Stimulated activated CD8-positive, alpha-beta memory T cell treated with anti-CD3 and anti-CD28 coated beads, Interleukin-12 subunit alpha, Interleukin-12 subunit beta, amount 100 ng/mL, for 4 hours (primary cell): ENCODE measurements around the gene ATP6V0D1.
A peak's percentile ranks its signal among the peaks of the same experiment; 100 is the strongest.
"Not testable (repeated sequence)": the region's sequence is repeated elsewhere in the genome, so short reads cannot be mapped to it uniquely, and the experiment has no call there.

ENCODE experiments used
- DNase-seq: peaks from one replicate; pipeline ENCODE4 v3.0.0-alpha.2; 2020; ENCODE audit warnings: low read depth

Gene ATP6V0D1

GRCh38 chr16:67429053-67429798, 51.7 kb downstream of the ATP6V0D1 start:
- DNase-seq = no peak

DNA sequence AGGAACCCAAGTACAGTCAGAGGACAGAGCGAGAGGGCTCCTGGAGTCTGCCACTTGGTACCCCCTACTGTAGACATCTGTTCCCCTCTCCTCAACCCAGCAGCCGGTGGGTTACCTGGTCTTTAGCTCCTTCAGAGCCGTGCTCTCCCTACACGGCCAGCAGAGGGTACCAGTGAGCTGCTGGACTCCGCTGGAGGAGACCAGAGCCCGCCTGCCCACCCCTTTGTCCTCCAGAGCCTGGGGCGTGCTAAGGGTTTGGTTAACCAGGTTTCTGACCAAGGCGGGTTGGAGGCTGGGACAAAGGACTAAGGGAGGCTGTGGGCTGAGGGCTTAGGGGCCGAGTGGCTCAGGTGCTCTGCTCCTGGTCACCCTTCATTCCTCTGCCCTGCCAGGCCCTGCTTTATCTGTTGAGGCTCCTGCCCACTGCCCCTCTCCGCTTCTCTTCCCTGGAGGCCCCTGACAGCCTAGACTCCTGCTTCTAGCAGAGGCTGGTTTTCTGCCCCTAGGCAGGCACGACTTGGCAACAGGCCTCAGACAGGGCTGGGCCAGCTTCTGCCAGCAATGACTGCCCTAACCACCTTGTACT, 52.7 kb downstream of the ATP6V0D1 start:
- no peak for DNase-seq

DNA sequence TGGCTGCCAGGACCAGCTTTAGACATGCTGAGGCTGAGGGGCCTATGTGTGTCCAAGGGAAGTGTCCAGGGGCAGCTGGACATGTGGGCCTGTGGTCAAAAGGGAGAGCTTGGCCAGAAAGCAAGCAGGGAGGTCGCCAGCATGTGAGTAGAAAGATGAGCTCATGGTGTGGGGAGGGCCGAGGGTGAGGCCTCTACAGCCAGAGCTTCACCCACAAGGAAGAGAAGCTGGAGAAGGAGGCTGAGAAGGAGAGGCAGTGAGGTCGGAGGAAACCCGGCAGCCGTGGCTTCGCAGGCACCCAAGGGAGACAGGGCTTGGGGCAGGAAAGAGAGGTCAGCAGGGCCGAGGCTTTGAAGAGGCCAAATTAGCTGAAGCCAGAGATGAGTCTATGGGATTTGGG, 54.0 kb downstream of the ATP6V0D1 start:
- no peak for DNase-seq

DNA sequence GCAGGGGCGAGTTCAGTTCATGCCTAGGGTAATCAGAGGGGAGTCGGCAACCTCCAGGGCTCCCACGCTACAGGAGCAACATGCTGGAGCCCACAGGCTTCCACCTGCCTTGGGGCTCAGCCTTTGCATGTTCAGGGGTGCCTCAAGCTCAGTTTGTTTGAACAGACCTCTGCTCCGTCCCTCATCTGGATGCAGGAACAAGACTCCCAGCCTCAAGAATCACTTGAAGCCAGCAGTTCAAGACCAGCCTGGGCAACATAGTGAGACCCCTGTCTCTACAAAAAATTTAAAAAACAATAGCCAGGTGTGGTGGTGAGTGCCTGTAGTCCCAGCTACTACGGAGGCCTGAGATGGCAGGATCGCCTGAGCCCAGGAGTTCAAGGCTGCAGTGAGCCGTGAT, 54.9 kb downstream of the ATP6V0D1 start:
- DNase-seq = no peak

GRCh38 chr16:67425580-67425979, 55.4 kb downstream of the ATP6V0D1 start:
- no peak for DNase-seq

GRCh38 chr16:67425061-67425460, 55.9 kb downstream of the ATP6V0D1 start:
- DNase-seq = no peak

GRCh38 chr16:67424261-67424615, 56.7 kb downstream of the ATP6V0D1 start:
- DNase-seq = no peak

DNA sequence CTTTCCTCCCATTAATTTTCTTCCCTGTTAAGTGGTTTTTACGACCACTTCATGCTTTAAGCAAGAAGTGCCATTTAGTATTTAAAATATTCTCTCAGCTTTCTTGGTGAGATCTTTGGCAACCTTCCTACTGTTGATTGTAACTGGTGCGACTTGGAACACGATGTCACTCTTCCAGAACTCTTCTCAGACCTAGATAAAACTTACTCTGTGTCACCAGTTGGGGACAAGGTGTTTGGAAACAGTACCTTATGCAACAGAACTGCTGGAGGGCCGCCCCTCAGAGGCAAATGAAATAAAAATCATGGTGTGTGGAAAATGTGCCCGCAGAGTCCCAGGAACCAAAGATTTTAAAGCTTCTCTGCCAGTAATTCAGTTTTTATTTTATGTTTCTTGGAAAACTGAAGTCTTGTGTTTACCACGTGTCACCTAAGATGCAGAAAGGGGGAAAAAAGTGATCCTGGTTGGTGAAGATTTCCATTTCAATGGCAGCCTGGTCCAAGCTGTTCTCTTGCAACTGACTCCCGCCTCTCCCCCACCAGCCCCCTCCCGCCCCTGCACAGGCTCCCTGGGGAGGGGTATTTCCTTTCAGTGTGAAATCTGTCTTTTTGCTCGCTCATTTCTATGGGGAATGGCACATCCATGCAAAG, 57.2 kb downstream of the ATP6V0D1 start:
- DNase-seq = no peak

GRCh38 chr16:67423015-67423414, 57.9 kb downstream of the ATP6V0D1 start:
- no peak for DNase-seq

DNA sequence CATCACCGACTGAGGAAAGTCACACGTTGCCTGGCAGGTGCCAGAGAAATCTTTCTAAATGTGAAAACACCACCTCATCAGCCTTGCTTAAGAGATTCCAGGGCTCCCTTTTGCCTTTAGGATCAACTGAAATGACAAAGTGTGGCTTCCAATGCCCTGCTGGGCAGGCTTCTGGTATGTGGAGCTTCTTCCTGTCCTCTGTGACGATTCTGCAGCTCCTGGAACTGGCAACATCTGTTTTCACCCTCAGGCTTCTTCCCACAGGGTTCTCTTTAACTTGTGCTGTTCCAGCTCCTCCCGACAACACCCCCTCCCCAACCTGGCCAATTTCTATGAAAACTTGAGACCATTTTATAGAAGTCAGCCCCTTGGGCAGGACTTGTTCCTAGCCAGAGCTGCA, 59.9 kb downstream of the ATP6V0D1 start:
- no peak for DNase-seq

GRCh38 chr16:67419931-67420330, 61.0 kb downstream of the ATP6V0D1 start:
- DNase-seq = no peak

DNA sequence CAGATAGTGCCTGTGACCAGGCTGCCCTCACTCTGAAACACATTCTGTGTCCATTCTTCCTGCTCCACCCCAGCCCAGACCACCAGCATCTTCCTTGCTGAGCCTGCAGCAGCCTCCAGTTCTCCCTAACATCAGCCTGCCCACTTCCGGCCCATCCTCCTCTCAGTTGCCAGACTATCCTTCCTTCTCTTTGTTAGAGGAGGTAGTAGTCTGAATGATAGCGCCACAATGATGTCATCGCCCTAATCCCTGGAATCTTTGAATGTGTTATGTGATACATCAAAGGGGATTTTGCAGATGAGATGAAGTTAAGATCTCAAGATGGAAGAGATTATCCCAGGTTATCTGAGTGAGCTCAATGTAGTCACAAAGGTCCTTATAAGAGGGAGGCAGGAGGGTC, 61.5 kb downstream of the ATP6V0D1 start:
- no peak for DNase-seq

- DNase-seq = no peak
Measured at GRCh38 chr16:67417333-67418061, 63.5 kb downstream of the ATP6V0D1 start.

DNA sequence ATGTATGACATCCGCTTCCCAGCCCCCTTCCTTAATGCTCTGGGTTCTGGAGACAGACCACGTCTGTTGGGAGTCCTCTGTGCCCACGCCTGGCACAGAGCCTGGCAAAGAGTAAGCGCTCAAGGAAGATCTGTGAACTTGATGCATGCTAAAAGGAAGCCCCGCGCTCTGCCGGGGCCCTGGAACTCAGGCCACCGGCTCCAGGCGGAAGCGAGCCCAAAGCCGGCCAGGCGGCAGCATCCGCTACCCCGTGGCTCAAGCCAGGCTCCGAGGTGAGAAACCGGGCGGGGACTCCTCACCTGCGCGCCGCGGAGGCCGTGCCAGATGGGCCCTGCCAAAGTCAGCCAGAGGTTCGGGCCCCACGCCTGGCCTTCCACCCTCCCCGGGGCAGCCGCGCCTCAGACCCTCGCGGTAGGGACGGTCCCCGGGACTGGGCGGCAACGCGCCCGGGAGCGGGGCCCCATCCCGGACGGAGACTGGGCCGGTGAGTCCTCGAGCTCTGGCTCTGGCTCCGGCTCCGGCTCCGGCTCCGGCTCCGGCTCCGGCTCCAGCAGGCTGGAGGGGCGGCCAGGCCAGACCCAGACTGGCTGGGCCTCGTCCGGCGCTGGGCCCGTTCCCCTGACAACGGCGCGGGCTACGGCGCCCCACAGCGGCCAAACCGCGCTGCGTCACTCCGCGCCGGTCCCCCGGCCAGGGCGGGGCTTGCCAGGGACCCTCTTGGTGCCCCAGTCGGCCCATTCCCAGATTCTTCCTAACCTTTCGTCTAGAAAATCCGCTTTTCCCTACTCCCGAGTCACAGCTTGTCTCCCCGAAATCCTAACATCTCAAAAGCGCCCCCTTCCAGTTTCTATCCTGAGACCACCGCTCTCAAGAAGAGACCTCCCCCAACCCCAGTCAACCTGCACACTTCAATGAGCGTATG, 64.8 kb downstream of the ATP6V0D1 start, which contains the start of gene ZDHHC1:
Gene ZDHHC1 (minus strand): TSS at position 606 of the 922 bp plus-strand sequence. CDS start 8,702 bp downstream, outside the sequence.
- peak; percentile 24 for DNase-seq

DNA sequence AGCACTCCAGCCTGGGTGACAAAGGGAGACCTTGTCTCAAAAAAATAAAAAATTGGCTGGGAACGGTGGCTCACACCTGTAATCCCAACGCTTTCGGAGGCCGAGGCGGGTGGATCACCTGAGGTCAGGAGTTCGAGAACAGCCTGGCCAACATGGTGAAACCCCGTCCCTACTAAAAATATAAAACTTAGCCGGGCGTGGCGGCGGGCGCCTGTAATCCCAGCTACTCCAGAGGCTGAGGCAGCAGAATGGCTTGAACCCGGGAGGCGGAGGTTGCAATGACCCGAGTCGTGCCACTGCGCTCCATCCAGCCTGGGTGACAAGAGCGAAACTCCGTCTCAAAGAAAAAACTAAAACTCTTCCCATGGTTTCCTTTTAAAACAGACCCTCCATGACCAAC, 65.5 kb downstream of the ATP6V0D1 start:
- DNase-seq = not testable (repeated sequence)

DNA sequence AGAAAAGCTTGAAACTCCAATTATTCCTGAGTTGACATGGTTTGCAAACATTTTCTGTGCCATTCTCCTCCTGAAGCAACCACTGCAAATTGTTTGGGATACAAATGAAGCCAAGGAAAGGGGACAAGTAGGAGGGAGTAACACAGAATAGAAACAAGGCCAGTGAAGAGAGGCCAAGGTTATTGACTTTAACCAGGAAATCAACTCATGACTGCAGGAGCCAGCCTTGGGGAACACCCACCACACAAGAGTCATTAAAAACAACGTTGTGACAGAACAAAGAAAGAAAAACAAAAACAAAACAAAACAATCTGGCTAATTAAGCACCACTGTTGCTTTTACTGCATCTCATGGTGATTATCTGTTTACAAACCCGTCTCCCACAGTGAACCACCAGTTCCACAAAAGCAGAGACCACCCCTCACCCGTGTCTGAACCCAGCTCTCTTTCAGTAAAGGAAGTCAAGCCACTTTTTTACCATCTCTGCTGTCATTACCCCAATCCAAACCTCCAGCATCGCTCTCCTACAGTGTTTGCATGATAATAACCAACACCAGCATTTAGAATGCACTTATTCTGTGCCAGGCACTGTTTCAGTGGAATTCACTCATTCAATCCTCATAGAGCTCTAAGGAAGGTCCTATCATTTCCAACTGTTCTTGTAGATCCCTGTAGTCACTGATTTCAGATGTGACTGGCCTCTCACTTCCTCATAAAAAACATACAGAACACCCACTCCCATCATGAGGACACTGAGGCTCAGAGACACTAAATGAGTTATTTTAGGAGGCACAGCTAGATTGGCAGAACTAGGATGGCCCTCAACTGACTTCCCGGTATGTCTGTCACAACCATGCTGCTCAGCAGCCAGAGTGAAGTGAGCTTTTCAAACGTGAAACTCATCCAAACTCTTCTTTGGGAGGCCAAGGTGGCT, 66.7 kb downstream of the ATP6V0D1 start:
- no peak for DNase-seq

DNA sequence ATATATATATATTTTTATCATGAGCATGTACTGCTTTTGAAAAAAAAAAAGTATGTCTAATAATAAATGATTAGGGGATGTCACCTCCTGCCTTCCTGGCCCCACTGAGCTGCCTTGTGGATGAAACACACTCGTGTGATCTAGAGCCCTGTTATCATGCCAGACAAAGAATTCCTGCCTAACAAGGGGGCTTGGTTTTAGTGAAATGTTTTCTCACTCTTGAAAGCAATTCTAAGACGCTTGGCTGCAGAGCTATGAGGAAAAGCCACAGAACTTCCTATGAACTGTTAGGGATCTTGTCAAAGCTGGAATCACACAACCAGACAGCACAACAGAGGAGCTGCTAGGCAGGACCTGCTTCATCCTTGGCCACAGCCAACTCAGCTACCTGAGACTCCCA, 68.7 kb downstream of the ATP6V0D1 start:
- no peak for DNase-seq

DNA sequence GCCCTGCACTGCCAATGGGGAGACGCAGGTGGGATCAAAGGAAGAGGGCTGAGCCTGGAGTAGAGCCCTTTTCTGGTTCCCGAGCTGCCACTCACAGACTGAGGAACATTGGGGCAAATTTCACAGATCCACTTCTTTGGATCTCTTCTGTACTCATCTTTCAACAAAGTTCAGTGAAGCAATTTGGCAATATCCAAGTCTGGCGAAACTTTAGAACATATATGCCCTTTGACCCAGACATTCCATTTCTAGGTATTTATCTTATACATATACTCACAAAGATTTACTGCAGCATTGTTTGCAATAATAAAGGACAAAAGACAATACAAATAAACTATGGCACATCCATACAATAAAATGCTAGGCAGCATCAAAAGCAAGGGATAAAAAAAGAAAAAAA, 69.6 kb downstream of the ATP6V0D1 start:
- DNase-seq = no peak

GRCh38 chr16:67409631-67410030, 71.3 kb downstream of the ATP6V0D1 start:
- DNase-seq = no peak

DNA sequence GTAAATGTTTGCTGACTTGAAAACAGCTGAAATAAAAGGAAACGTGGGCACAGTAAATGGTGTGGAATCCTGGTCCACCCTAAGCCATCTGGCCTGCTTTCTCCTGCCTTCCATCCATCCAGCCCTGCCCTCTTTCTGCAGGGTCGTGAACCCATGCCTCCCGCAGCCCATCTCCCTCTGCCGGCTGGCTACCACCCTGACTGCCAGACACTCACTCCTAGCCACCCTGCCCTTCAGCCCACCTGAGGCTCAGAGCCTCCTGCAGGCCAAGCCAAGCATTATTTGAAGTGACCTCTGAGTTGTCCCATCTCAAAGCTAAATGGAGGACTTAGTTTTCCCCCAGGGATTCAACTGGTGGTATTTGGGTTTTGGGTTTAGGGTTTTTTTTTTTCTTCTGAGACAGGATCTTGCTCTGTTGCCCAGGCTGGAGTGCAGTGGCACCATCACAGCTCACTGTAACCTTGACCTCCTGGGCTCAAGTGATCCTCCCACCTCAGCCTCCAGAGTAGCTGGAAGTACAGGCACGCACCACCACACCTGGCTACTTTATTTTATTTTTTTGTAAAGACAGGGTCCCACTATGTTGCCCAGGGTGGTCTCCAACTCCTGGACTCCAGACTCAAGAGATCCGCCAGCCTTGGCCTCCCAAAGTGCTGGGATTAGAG, 73.0 kb downstream of the ATP6V0D1 start:
- no peak for DNase-seq
